Kidney (tissue), 14 donors: ENCODE data around the gene CXXC4. TPM values are rescaled to one million over a fixed set of nuclear protein-coding genes. Genes with fewer than 3 reads are reported as not detected.

Experiments
- DNase-seq, 5 donors: peaks; one replicate each; pipeline ENCODE4 v3.0.0-alpha.2; 2013 to 2020
- FAIRE-seq: peaks from 2 replicates; lab custom pipeline; 2012; peaks lifted over from hg19 to GRCh38; lab: Jason Lieb, UNC
- H3K27ac ChIP-seq, 2 donors: one replicate each; pipeline ENCODE4 v1.7.0; 2013; ENCODE audit warnings: low read depth in 2 of 2, low read length in 2 of 2, inconsistent platforms in 1 of 2
- H3K27me3 ChIP-seq: one replicate; pipeline ENCODE4 v1.7.1; 2013; ENCODE audit warnings: low read length, inconsistent platforms; ENCODE audit not compliant: control insufficient read depth, insufficient read depth
- H3K36me3 ChIP-seq, 3 donors: one replicate each; pipeline versions ENCODE4 v1.7.0 to v1.7.1; 2013; ENCODE audit warnings: low read length in 3 of 3, control low read depth in 1 of 3, inconsistent platforms in 1 of 3; ENCODE audit not compliant: insufficient read depth in 3 of 3, control insufficient read depth in 2 of 3
- H3K4me1 ChIP-seq, 3 donors: one replicate each; pipeline versions ENCODE4 v1.7.0 to v1.7.1; 2013; ENCODE audit warnings: low read length in 3 of 3, inconsistent platforms in 1 of 3, low read depth in 1 of 3; ENCODE audit not compliant: control insufficient read depth in 2 of 3, insufficient read depth in 2 of 3
- H3K4me3 ChIP-seq, 3 donors: one replicate each; pipeline versions ENCODE4 v1.7.0 to v1.8.1; 2013; ENCODE audit warnings: low read length in 3 of 3, control low read depth in 1 of 3, inconsistent platforms in 1 of 3
- H3K9ac ChIP-seq, 3 donors: one replicate each; pipeline versions ENCODE4 v1.7.0 to v1.7.1; 2013; ENCODE audit warnings: low read length in 3 of 3, control low read depth in 1 of 3, inconsistent platforms in 1 of 3
- H3K9me3 ChIP-seq, 3 donors: one replicate each; pipeline versions ENCODE4 v1.7.0 to v1.7.1; 2013; ENCODE audit warnings: low read length in 3 of 3, control low read depth in 1 of 3, inconsistent platforms in 1 of 3; ENCODE audit not compliant: control insufficient read depth in 2 of 3, insufficient read depth in 1 of 3
- intact Hi-C: fragments of 100-400 bp; cut with DNase I; formaldehyde crosslinking; loops from one replicate; pipeline ENCODE4 v1.11.1; 2022
- polyA plus RNA-seq: library from polyadenylated mRNA; stranded (reverse); fragments of 350-450 nt; fragmentation: Illumina TruSeq; extraction: RNeasy Lipid Tissue Mini Kit (QIAGEN cat#74804); gene quantifications from one replicate; pipeline ENCODE4 v1.2.3, GENCODE V29; 2014; ENCODE audit warnings: low read depth, low replicate concordance; ENCODE audit not compliant: insufficient read depth
- total RNA-seq: library from RNA; stranded (reverse); fragmentation: NEBNext Ultra II Directional; extraction: Animal tissue kit (Norgen Biotek cat#: 25700); gene quantifications from one replicate; pipeline ENCODE4 v1.2.1, GENCODE V29; 2021
- TF ChIP-seq, protein P1 (sequence below): IDR thresholded peaks from 3 replicates; pipeline ENCODE4 v1.5.1; 2012; ENCODE audit warnings: mild to moderate bottlenecking, moderate library complexity, borderline replicate concordance; ENCODE audit not compliant: insufficient read depth; ENCODE audit errors: extremely low read depth
- donor health status: control.
- donor health status: control.
- donor health status: control.
- donor health status: control.
- donor health status: control.
- donor health status: DM: yes; HTN: yes; CAD: no.
- donor health status: Normal renal cell carcinoma (clear cell type).

CXXC4 gene
- total and polyA plus RNA-seq, 2 donors from 2014 or later, result 0.45 to 0.63 TPM

DNA sequence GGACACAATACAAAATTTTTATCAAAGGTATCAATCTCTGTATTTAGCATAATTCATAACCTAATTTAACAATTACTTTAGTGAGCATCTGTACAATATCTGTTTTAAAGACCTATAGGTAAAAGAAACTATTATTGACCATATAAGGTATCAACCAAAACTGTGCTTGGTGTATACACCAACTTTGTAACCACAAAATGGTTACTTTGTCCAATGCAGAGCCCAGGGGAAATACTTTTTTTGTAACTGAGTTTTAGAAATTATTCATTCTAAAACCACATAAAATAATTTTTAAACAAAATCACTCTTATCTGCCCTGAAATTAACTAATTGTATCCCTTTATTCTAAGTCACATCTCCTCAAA, 5.0 kb downstream of the CXXC4 start:
- intact Hi-C loops, result no loop called here
- H3K4me3 ChIP-seq, result no peak overlapping the region
- no peak overlapping the region for H3K27ac ChIP-seq

DNA sequence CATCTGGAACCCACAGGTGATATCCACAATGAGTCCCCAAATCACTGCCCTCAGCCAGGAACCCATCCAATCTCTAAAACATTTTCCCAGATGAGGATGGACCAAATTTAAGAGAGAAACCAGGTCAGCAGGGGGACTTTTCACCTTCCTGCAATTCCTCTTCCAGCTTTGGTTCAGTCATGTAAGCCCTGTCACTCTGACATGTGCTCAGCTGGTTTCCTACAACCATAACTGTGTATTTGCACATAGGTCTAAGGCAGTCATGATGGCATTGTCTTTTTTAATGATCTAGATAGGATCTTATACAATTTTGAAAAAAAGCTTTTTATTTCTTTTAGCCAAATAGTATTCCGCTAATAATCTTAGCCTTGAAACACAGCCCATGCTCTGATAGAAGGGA, 6.5 kb downstream of the CXXC4 start:
- no peak for FAIRE-seq
- TF ChIP-seq, protein P1, sequence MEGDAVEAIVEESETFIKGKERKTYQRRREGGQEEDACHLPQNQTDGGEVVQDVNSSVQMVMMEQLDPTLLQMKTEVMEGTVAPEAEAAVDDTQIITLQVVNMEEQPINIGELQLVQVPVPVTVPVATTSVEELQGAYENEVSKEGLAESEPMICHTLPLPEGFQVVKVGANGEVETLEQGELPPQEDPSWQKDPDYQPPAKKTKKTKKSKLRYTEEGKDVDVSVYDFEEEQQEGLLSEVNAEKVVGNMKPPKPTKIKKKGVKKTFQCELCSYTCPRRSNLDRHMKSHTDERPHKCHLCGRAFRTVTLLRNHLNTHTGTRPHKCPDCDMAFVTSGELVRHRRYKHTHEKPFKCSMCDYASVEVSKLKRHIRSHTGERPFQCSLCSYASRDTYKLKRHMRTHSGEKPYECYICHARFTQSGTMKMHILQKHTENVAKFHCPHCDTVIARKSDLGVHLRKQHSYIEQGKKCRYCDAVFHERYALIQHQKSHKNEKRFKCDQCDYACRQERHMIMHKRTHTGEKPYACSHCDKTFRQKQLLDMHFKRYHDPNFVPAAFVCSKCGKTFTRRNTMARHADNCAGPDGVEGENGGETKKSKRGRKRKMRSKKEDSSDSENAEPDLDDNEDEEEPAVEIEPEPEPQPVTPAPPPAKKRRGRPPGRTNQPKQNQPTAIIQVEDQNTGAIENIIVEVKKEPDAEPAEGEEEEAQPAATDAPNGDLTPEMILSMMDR, result no peak
- Histone ChIP-seq H3K4me3 (no peak overlapping the region), H3K27me3 (no peaks in the 10 kb centered on the region), H3K27ac (no peak overlapping the region), H3K9me3 (no peaks in the 10 kb centered on the region), H3K36me3 (no peaks in the 10 kb centered on the region), H3K9ac (no peak overlapping the region), H3K4me1 (peaks cover 3 to 6% (median 4%) of the 10 kb centered on the region in 3 donors)
- no peak for DNase-seq
- intact Hi-C loops, result no loop called here

More for the DNA sequence above, 5.0 kb downstream of the CXXC4 start:
- Histone ChIP-seq H3K9me3 (no peaks in the 10 kb centered on the region), H3K4me1 (peaks cover 3 to 6% (median 4%) of the 10 kb centered on the region in 3 donors), H3K36me3 (no peaks in the 10 kb centered on the region), H3K9ac (no peak overlapping the region), H3K27me3 (no peaks in the 10 kb centered on the region)
- TF ChIP-seq, protein P1, result no peak
- no peak for FAIRE-seq
- no peak for DNase-seq

DNA sequence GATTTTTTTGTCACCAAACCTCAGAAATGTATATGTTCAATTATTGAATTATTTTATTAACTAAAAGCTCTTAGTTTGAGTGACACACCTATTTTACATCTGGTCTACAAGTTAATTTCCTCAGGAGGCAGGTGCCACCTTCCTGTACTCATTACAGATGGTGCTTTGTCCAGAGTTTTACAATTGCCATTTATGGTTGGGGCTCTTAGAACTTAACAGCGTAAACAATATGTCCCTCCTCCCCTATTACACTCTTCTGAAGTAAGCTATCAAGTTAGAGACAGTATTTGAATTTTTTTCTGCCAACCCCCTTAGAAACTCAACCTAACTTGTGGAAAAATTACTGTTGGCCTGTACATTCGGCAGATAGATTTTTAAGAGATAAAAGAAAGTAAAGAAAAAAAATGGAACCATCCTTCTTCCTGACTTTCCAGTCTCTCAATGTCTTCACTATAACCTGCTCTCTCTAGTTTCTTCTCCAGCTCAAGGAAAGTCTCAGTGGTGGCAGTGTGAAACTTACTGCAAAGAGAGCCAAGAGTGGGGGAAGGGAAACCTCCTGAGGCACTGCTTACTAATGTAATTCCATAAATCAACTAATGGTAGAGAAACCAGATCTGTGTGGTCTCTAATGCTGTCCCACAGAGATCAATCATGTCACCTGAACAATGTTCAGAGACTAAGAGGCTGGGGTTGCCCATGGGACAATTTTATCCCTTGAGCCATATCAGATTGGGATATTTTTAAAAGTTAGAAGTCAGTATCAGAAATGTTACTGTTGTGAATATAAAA, 7.8 kb downstream of the CXXC4 start:
- DNase-seq, result peak in 4 of 5 donors; percentile 50 to 84 (median 71)
- no peaks in the 10 kb centered on the region for H3K36me3 ChIP-seq
- intact Hi-C loops, result no loop called here

More for the DNA sequence above, 7.8 kb downstream of the CXXC4 start:
- Histone ChIP-seq H3K4me1 (peaks cover 0 to 3% (median 0%) of the 10 kb centered on the region in 3 donors), H3K27ac (no peak overlapping the region), H3K4me3 (no peak overlapping the region), H3K9ac (no peak overlapping the region), H3K9me3 (no peaks in the 10 kb centered on the region), H3K27me3 (no peaks in the 10 kb centered on the region)
- no peak for FAIRE-seq
- TF ChIP-seq, protein P1, result no peak
